Frontal cortex (tissue), 4 donors: ENCODE data around the gene RIPPLY1. TPM values are rescaled to one million over a fixed set of nuclear protein-coding genes. Genes with fewer than 3 reads are reported as not detected.

Experiments used
- DNase-seq, 2 donors: peaks; one replicate each; pipeline ENCODE4 v3.0.0; 2012; ENCODE audit warnings: low spot score in 2 of 2
- FAIRE-seq: peaks from 2 replicates; lab custom pipeline; 2012; peaks lifted over from hg19 to GRCh38; lab: Jason Lieb, UNC
- total RNA-seq: library from RNA; depleted of rRNA; stranded (reverse); fragments of >200 nt; gene quantifications from one replicate; pipeline ENCODE4 v1.2.3, GENCODE V29; 2014
- donor health status: control.
- donor health status: control.
- donor health status: control.

Gene RIPPLY1, protein sequence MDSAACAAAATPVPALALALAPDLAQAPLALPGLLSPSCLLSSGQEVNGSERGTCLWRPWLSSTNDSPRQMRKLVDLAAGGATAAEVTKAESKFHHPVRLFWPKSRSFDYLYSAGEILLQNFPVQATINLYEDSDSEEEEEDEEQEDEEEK
- not detected for total RNA-seq

DNA sequence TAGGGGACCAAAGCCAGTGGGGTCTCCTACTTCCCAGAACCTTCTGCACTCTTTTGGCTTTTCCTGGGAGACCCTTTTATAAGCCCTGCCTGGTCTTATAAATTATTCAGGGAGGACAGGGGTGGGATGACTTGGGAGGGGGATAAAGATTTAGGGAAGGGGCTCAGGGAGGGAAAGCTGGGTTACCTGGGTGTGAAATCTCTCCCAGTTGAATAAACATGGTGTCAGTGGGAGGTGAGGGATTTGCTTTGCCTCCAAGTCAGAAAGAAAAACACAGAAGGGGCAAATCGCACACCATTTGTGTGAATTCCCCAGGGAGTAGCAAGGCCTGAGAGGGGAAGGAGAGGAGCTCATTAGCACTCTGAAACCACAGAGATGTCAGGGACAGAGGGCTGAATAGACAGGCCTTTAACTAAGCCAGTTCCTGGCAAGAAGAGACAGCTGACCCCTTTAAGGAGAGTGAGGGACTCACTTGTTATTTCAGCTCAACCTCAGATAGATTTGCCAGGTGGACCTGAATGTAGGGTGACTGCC is at the start of gene RIPPLY1:
Gene RIPPLY1, minus strand, starts transcription at position 51 of the 534 bp plus-strand sequence. CDS start 54 bp downstream, outside the sequence.
- DNase-seq (no peak), FAIRE-seq (no peak)

DNA sequence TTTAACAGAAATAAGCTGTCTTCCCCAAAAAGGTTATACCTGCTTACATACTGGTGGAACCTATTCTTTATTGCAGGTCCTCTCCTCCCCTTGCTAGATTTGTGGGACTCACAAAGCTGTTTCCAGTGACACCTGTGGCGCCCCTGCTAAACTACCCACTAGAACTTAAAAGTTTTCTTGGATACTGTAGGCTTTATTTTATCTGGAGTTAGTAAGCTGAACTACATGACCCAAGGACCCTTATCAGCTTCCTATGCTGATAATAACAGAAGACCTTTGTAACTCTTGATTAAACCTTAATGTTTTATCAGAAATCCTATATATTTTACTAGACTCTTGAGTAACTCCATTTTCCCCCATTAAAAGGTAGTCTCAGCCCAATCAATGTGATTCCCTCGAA is 49.4 kb upstream of the RIPPLY1 start:
- FAIRE-seq (no peak), DNase-seq (no peak)

DNA sequence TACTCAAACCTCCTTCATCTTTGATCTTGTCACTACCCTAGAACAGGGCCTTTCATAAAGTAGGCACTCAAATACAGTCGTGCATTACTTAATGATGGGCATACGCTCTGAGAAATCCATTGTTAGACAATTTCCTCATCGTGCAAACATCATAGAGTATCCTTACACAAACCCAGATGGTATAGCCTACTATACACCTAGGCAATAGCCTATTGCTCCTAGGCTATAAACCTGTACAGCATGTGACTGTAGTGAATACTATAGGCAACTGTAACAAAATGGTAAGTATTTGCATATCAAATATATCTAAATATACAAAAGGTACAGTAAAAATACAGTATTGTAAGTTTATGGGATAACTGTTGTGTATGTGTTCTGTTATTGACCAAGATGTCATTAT is 48.9 kb upstream of the RIPPLY1 start:
- FAIRE-seq (no peak), DNase-seq (no peak)

DNA sequence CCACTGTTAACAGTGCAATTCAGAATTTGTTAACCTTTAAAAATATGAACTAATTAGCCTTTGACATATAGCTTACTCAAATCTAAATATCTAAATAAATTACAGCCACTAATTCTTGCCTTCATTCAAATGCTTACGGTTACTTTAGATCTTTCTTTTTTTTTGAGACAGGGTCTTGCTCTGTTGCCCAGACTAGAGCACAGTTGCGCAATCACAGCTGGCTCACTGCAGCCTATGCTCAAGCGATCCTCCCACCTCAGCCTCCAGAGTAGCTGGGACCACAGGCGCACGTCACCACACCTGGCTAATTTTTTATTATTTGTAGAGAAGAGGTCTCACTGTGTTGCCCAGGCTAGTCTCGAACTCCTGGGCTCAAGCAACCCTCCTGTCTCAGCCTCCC is 48.1 kb upstream of the RIPPLY1 start:
- no peak for FAIRE-seq
- no peak for DNase-seq

DNA sequence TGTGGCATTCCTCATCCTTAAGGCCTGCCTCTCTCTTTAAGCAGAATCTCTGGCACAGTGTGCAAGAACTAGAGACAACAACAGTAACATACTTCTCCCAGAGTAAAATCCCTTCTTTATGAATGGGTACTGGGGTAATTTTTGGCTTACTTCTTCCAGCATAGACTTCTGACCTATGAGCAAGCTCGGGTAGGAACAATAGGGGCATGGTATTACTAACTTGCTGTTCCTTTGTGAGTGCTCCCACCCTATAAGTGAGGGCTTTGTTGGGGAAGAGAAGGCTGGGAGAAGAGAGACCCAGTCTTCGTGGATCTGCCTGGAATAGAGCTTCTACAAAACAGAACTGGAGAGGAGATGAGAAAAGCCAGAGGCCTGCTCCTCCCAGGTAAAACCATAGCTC is 47.2 kb upstream of the RIPPLY1 start:
- DNase-seq (no peak), FAIRE-seq (no peak)

GRCh38 chrX:106949366-106949765 is 46.2 kb upstream of the RIPPLY1 start:
- no peak for FAIRE-seq
- DNase-seq = no peak

GRCh38 chrX:106948641-106949040 is 45.5 kb upstream of the RIPPLY1 start:
- DNase-seq (no peak), FAIRE-seq (no peak)

DNA sequence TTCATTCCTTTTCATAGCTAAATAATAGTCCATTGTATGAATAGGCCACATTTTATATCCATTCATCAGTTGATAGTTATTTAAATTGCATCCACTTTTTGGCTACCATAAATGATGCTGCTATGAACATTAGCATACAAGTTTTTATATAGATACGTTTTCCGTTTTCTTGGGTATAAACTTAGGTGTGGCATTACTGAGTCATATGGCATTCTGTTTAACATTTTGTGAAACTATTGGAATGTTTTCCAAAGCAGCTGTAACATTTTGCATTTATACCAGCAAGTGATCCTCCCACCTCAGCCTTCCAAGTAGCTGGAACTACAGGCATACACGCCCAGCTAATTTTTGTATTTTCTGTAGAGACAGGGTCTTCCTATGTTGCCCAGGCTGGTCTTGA is 43.3 kb upstream of the RIPPLY1 start:
- no peak for FAIRE-seq
- no peak for DNase-seq

GRCh38 chrX:106940068-106940467 is 36.9 kb upstream of the RIPPLY1 start:
- FAIRE-seq (no peak), DNase-seq (no peak)

GRCh38 chrX:106939566-106939965 is 36.4 kb upstream of the RIPPLY1 start:
- FAIRE-seq = no peak
- no peak for DNase-seq

- FAIRE-seq (no peak), DNase-seq (no peak)
Measured at GRCh38 chrX:106936246-106936645, 33.1 kb upstream of the RIPPLY1 start.

- no peak for DNase-seq
- no peak for FAIRE-seq
Measured at GRCh38 chrX:106935175-106935574, 32.0 kb upstream of the RIPPLY1 start.

DNA sequence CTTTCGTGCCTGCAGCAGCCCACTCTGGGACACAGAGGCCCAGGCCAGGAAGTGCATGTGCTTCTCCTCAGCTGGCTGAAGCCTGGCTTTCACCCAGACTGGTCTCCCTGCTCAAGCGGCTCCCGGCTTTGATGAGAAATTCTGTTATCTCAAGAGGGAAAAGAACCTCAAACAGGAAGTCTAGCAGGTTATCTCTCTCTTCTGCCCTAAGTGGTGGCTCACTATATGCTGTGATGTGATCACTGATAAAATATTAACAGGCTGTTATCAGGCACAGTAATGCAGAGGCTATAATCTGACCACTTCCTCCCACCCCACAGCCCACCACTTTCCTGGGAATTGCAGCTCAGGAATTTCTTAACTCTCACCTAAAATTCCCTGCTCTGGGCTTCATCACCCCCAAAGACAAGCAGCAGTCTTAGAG is 30.4 kb upstream of the RIPPLY1 start:
- FAIRE-seq (no peak), DNase-seq (no peak)

GRCh38 chrX:106932960-106933537 is 29.9 kb upstream of the RIPPLY1 start:
- DNase-seq (no peak), FAIRE-seq (no peak)

- FAIRE-seq (no peak), DNase-seq (no peak)
Measured at GRCh38 chrX:106932492-106932923, 29.4 kb upstream of the RIPPLY1 start.

DNA sequence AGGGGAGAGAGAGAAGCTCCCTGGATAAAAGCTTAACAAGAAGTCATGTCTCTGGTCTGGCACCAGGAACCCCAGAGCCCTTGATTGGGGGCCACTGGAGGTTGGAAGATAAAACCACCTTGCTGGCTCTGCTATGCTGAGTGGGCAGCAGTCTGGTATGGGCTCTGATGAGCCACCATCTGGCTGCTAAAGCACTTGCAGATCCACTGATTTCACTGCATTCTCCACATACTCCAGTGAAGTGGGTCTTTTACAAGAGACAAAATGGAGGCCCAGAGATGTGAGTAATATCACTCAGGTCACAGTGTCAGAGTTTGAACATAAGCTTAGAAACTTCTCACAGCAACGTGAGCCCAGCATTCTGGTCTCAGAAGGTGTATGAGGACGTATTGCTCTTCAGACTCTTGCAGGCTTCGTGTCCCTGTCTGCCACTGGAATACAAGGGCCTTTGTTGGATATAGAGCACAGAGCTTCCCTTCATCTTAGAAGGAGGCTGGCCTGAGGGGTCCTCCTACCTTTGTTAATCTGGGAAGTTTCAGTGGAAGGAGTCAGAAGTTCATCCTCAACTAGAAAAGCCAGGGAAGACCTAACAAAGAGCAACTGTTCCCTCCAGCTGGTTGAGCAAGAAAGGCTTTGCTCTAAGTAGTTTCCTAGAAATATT is 28.8 kb upstream of the RIPPLY1 start:
- no peak for DNase-seq
- FAIRE-seq = no peak

DNA sequence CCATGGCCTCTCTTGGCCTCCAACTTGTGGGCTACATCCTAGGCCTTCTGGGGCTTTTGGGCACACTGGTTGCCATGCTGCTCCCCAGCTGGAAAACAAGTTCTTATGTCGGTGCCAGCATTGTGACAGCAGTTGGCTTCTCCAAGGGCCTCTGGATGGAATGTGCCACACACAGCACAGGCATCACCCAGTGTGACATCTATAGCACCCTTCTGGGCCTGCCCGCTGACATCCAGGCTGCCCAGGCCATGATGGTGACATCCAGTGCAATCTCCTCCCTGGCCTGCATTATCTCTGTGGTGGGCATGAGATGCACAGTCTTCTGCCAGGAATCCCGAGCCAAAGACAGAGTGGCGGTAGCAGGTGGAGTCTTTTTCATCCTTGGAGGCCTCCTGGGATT is 25.1 kb upstream of the RIPPLY1 start:
- FAIRE-seq (no peak), DNase-seq (no peak)

DNA sequence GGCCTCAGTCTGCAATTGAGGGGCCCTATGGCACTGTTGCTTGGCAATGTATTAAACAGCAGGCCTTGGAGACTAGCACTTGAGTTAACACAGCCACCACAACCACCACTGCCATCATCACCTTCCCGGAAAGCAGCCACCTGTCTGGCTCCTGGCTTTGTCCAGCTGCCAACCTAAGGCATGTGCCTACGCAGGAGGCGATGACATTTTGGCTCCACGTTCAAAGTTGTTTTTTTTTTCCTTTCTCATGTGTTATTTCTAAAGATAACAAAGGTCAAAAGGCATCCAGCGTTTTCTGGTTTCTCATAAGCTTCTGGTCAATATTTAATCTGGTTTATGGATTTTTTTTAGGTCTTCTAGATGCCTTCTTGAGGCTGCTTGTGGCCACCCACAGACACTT is 24.6 kb upstream of the RIPPLY1 start:
- no peak for FAIRE-seq
- no peak for DNase-seq

DNA sequence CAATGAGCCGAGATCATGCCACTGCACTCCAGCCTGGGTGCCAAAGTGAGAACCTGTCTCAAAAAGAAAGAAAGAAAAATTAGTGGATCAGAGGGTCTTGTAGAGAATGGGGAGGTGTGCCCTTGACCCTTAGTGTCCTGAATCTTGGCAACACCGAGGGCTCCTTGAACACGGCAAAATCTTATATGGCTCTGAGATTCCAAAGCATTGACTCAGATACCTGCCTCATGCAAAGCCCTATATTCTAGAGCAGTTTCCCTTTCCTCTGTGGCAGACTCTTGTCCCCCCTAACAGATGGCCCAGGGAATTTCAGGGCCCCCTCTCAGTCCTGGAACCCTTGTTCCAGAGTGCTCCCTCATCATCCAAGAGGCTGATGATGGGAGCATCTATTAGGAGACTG is 23.9 kb upstream of the RIPPLY1 start:
- no peak for DNase-seq
- FAIRE-seq = no peak

DNA sequence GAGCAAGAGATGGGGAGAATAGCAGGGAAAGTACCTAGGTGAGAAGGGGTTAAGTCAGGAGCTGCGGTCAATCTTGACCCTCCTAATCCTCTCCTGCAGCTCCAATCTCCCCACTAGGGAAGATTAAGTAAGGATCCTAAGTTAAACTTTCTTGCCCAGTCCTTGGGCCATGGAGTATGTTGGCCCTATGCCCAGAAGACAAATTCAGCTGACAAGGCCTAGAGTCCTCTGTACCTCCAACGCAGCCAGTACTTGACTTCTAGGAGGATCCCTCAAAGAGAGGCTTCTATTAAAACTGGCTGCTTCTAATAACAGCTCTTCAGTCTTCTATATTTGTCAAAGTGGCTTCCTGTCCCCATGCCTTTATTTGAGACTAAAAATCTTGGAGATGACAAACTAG is 18.5 kb upstream of the RIPPLY1 start:
- DNase-seq (no peak), FAIRE-seq (no peak)

GRCh38 chrX:106919932-106920452 is 16.9 kb upstream of the RIPPLY1 start, which contains the start of gene CLDN2:
CLDN2 (plus strand) TSS chrX:106920402; CDS start chrX:106928229, 7,827 bp downstream.
- no peak for DNase-seq
- no peak for FAIRE-seq
